HG02763 (cell line): Measurements from ENCODE around the gene CUL5.

Source experiments
- ATAC-seq: cut with Tn5 transposase; IDR thresholded peaks from one replicate; pipeline ENCODE4 v1.9.1; 2021; ENCODE audit warnings: mild to moderate bottlenecking, moderate library complexity; ENCODE audit not compliant: unreplicated experiment

Gene CUL5

GRCh38 chr11:108008656-108009496 is at the start of gene CUL5:
Gene CUL5, plus strand, starts transcription at chr11:108008898. Its CDS starts 451 bp downstream, at chr11:108009349.
- ATAC-seq: peak; percentile 86

- no peak for ATAC-seq
Observed at GRCh38 chr11:107961480-107961879, 47.2 kb upstream of the CUL5 start.

GRCh38 chr11:107962181-107962580 is 46.5 kb upstream of the CUL5 start:
- no peak for ATAC-seq

- no peak for ATAC-seq
Observed at GRCh38 chr11:107963091-107963490, 45.6 kb upstream of the CUL5 start.

GRCh38 chr11:107969219-107969618 is 39.5 kb upstream of the CUL5 start:
- ATAC-seq: no peak

GRCh38 chr11:107970049-107970448 is 38.6 kb upstream of the CUL5 start:
- ATAC-seq: no peak

GRCh38 chr11:107973641-107974040 is 35.1 kb upstream of the CUL5 start:
- no peak for ATAC-seq

- no peak for ATAC-seq
Observed at GRCh38 chr11:107988397-107989158, 20.1 kb upstream of the CUL5 start.

- ATAC-seq: no peak
Observed at GRCh38 chr11:107991868-107992414, 16.8 kb upstream of the CUL5 start.

- no peak for ATAC-seq
Observed at GRCh38 chr11:107996006-107996776, 12.5 kb upstream of the CUL5 start.

GRCh38 chr11:107998761-107999160 is 9.9 kb upstream of the CUL5 start:
- no peak for ATAC-seq

- no peak for ATAC-seq
Observed at GRCh38 chr11:107999759-108000455, 8.8 kb upstream of the CUL5 start.

GRCh38 chr11:108002476-108002875 is 6.2 kb upstream of the CUL5 start:
- ATAC-seq: no peak

GRCh38 chr11:108003623-108004022 is 5.1 kb upstream of the CUL5 start:
- no peak for ATAC-seq

- ATAC-seq: no peak
Observed at GRCh38 chr11:108007819-108008218, 879 bp upstream of the CUL5 start.

- ATAC-seq: peak; percentile 20
Observed at GRCh38 chr11:108009497-108010370, 1.0 kb downstream of the CUL5 start.

GRCh38 chr11:108012139-108012725 is 3.5 kb downstream of the CUL5 start:
- ATAC-seq: no peak

GRCh38 chr11:108016647-108017046 is 7.9 kb downstream of the CUL5 start:
- no peak for ATAC-seq

- no peak for ATAC-seq
Observed at GRCh38 chr11:108018708-108019107, 10.0 kb downstream of the CUL5 start.
